Hepatocyte (in vitro differentiated cells): ENCODE measurements around the gene ITPR3.

Source experiments
- CTCF ChIP-seq: fragments of 200-600 bp; sonication (generic); IDR thresholded peaks from 2 replicates; pipeline ENCODE4 v1.5.1; 2016; ENCODE audit warnings: antibody characterized with exemption, mild to moderate bottlenecking; ENCODE audit not compliant: poor library complexity
- EZH2 ChIP-seq: fragments of 200-600 bp; sonication (generic); IDR thresholded peaks from 2 replicates; pipeline ENCODE4 v1.6.1; 2016; ENCODE audit warnings: antibody characterized with exemption, mild to moderate bottlenecking, borderline replicate concordance

- TF ChIP-seq CTCF (no peak), EZH2 (no peak)
These were observed 78.0 kb downstream of the ITPR3 start for GRCh38 chr6:33699131-33699530.
